Endodermal cell (in vitro differentiated cells): Measurements from ENCODE around the gene KIAA2012. TPM values are rescaled to one million over a fixed set of nuclear protein-coding genes. Genes with fewer than 3 reads are reported as not detected.

Source experiments
- DNase-seq: peaks from one replicate; pipeline ENCODE4 v3.0.0-alpha.2; 2017
- H3K27ac ChIP-seq: 2 replicates; pipeline ENCODE4 v1.5.1; 2013; ENCODE audit warnings: mild to moderate bottlenecking, low read depth, low read length, moderate library complexity
- H3K27me3 ChIP-seq: 2 replicates; pipeline ENCODE4 v1.6.1; 2013; ENCODE audit warnings: mild to moderate bottlenecking, low read length, moderate library complexity; ENCODE audit not compliant: insufficient read depth, control insufficient read depth, poor library complexity, severe bottlenecking
- H3K36me3 ChIP-seq: 2 replicates; pipeline ENCODE4 v1.7.0; 2013; ENCODE audit warnings: mild to moderate bottlenecking, low read length, moderate library complexity; ENCODE audit not compliant: control insufficient read depth, insufficient read depth
- H3K4me1 ChIP-seq: one replicate; pipeline ENCODE4 v1.7.0; 2013; ENCODE audit warnings: low read length; ENCODE audit not compliant: control insufficient read depth, insufficient read depth
- H3K4me3 ChIP-seq: 2 replicates; pipeline ENCODE4 v1.5.1; 2013; ENCODE audit warnings: mild to moderate bottlenecking, low read length, moderate library complexity
- H3K9ac ChIP-seq: 2 replicates; pipeline ENCODE4 v1.6.1; 2013; ENCODE audit warnings: mild to moderate bottlenecking, low read length, moderate library complexity; ENCODE audit not compliant: poor library complexity, severe bottlenecking; ENCODE audit errors: extremely low read depth
- H3K9me3 ChIP-seq: 2 replicates; pipeline ENCODE4 v1.6.1; 2013; ENCODE audit warnings: mild to moderate bottlenecking, low read length, moderate library complexity; ENCODE audit not compliant: control insufficient read depth
- H3K27ac Mint-ChIP-seq: 2 replicates; pipeline ENCODE4 v1.8.0; 2020; ENCODE audit warnings: mixed read lengths
- H3K27me3 Mint-ChIP-seq: 2 replicates; pipeline ENCODE4 v1.8.0; 2021; ENCODE audit warnings: mild to moderate bottlenecking, mixed read lengths; ENCODE audit not compliant: insufficient read depth
- H3K36me3 Mint-ChIP-seq: 2 replicates; pipeline ENCODE4 v1.8.0; 2020; ENCODE audit warnings: low read depth, mixed read lengths
- H3K4me1 Mint-ChIP-seq: 2 replicates; pipeline ENCODE4 v1.8.0; 2020; ENCODE audit warnings: mixed read lengths
- H3K4me3 Mint-ChIP-seq: 2 replicates; pipeline ENCODE4 v1.8.0; 2020; ENCODE audit warnings: mild to moderate bottlenecking, moderate library complexity, mixed read lengths
- H3K9me3 Mint-ChIP-seq: 2 replicates; pipeline ENCODE4 v1.8.0; 2020; ENCODE audit warnings: mild to moderate bottlenecking, mixed read lengths
- CTCF ChIP-seq: fragments of 200-600 bp; sonication (generic); conservative IDR thresholded peaks from 2 replicates; pipeline ENCODE4 v1.5.0; 2021; ENCODE audit warnings: antibody characterized with exemption, mild to moderate bottlenecking
- WGBS, 2 experiments: methylation state at CpG; one replicate each; pipeline versions ENCODE4 v1.1.5 to v1.1.7; 2013; ENCODE audit warnings: missing lambda C conversion rate in 2 of 2, mixed read lengths in 1 of 2; ENCODE audit not compliant: insufficient coverage in 1 of 2, insufficient read length in 1 of 2; 5-methylcytosine and 5-hydroxymethylcytosine counted together
- total RNA-seq, 2 donors: library from RNA; stranded (reverse); fragmentation: NEBNext Ultra II Directional in 1 of 2; extraction: Animal tissue kit (Norgen Biotek cat#: 25700) in 1 of 2; gene quantifications; 2 replicates in 1 of 2; 3 replicates in 1 of 2; pipeline ENCODE4 v1.2.1, GENCODE V29; 2021

Gene KIAA2012
- total RNA-seq, 2 donors from 2014 or later = 0.62 to 1.0 TPM

- WGBS, 2 experiments = 38 to 54% methylated on average over 1 to 3 of the region's 3 CpGs
- Mint-ChIP-seq H3K9me3 (no peaks in the 10 kb centered on the region), H3K36me3 (no peaks in the 10 kb centered on the region), H3K27me3 (no peaks in the 10 kb centered on the region), H3K27ac (peak overlapping the region; percentile 78), H3K4me1 (peaks cover 11% of the 10 kb centered on the region), H3K4me3 (no peak overlapping the region)
- no peak for TF ChIP-seq CTCF
- peaks cover 4% of the 10 kb centered on the region for H3K4me1 ChIP-seq
- H3K36me3 ChIP-seq = no peaks in the 10 kb centered on the region
- H3K27me3 ChIP-seq = no peaks in the 10 kb centered on the region
- no peak overlapping the region for H3K9ac ChIP-seq
- peak; percentile 70 for DNase-seq
- H3K27ac ChIP-seq = peak overlapping the region; percentile 100
- H3K4me3 ChIP-seq = no peak overlapping the region
- no peaks in the 10 kb centered on the region for H3K9me3 ChIP-seq
Measured at GRCh38 chr2:202064171-202064880, 8.7 kb upstream of the KIAA2012 start.

DNA sequence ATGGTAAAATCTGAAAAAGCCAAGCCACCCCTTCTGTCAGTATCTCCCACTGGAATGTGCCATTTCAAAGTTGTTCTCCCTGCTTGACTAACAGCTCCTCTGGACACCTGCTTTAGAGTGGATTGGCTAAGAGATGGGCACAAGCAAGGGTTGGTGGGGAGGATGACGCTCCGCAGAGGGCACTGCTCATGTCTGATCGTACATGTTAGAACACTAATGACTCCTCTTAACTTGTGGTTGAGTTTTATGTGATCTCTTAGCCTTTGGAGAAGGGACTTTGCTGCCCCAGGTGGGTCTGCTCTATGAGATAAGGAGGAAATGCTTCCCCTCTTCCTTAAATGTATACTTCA, 8.2 kb upstream of the KIAA2012 start:
- no peak for TF ChIP-seq CTCF
- H3K27me3 Mint-ChIP-seq = no peaks in the 10 kb centered on the region
- no peaks in the 10 kb centered on the region for H3K9me3 Mint-ChIP-seq
- H3K4me3 ChIP-seq = no peak overlapping the region
- H3K9ac ChIP-seq = no peak overlapping the region
- H3K36me3 Mint-ChIP-seq = no peaks in the 10 kb centered on the region
- WGBS, 2 experiments = 94 to 99% methylated on average over 3 of the region's 3 CpGs
- H3K36me3 ChIP-seq = no peaks in the 10 kb centered on the region
- H3K9me3 ChIP-seq = no peaks in the 10 kb centered on the region
- peaks cover 4% of the 10 kb centered on the region for H3K4me1 ChIP-seq
- H3K27ac ChIP-seq = peak overlapping the region; percentile 100
- H3K27me3 ChIP-seq = no peaks in the 10 kb centered on the region
- H3K4me1 Mint-ChIP-seq = peaks cover 14% of the 10 kb centered on the region
- no peak overlapping the region for H3K4me3 Mint-ChIP-seq
- DNase-seq = no peak
- no peak overlapping the region for H3K27ac Mint-ChIP-seq

- DNase-seq = no peak
- H3K4me1 ChIP-seq = peaks cover 4% of the 10 kb centered on the region
- Mint-ChIP-seq H3K36me3 (no peaks in the 10 kb centered on the region), H3K27me3 (peaks cover 1% of the 10 kb centered on the region), H3K4me3 (no peak overlapping the region), H3K27ac (no peak overlapping the region), H3K4me1 (peaks cover 14% of the 10 kb centered on the region), H3K9me3 (no peaks in the 10 kb centered on the region)
- no peaks in the 10 kb centered on the region for H3K36me3 ChIP-seq
- WGBS, 2 experiments = 94% methylated on average over 2 of the region's 3 CpGs; no CpG with 5 or more reads in 1 of the 2 experiments
- H3K9ac ChIP-seq = no peak overlapping the region
- no peaks in the 10 kb centered on the region for H3K9me3 ChIP-seq
- H3K27ac ChIP-seq = no peak overlapping the region
- no peak overlapping the region for H3K4me3 ChIP-seq
- no peaks in the 10 kb centered on the region for H3K27me3 ChIP-seq
- TF ChIP-seq CTCF = no peak
Measured at GRCh38 chr2:202065876-202066275, 7.2 kb upstream of the KIAA2012 start.
